ENCODE measurements around the gene LRIG1.

Gene LRIG1

GRCh38 chr3:66376568-66376967 lies 124.3 kb downstream of the LRIG1 start:
- no peak for DNase-seq

GRCh38 chr3:66372681-66373350 lies 128.0 kb downstream of the LRIG1 start:
- no peak for DNase-seq

GRCh38 chr3:66371432-66371831 lies 129.4 kb downstream of the LRIG1 start:
- no peak for DNase-seq

GRCh38 chr3:66370179-66370578 lies 130.6 kb downstream of the LRIG1 start:
- no peak for DNase-seq

- DNase-seq, result no peak
Measured at GRCh38 chr3:66367979-66368378, 132.8 kb downstream of the LRIG1 start.

- DNase-seq, result no peak
Measured at GRCh38 chr3:66366747-66367146, 134.1 kb downstream of the LRIG1 start.

GRCh38 chr3:66365080-66365479 lies 135.7 kb downstream of the LRIG1 start:
- DNase-seq, result no peak

- no peak for DNase-seq
Measured at GRCh38 chr3:66363148-66363547, 137.7 kb downstream of the LRIG1 start.

GRCh38 chr3:66362541-66362941 lies 138.3 kb downstream of the LRIG1 start:
- DNase-seq, result no peak

GRCh38 chr3:66361356-66361755 lies 139.5 kb downstream of the LRIG1 start:
- no peak for DNase-seq

GRCh38 chr3:66355997-66356396 lies 144.8 kb downstream of the LRIG1 start:
- DNase-seq, result no peak

- DNase-seq, result no peak
Measured at GRCh38 chr3:66355394-66355793, 145.4 kb downstream of the LRIG1 start.

GRCh38 chr3:66354001-66354400 lies 146.8 kb downstream of the LRIG1 start:
- no peak for DNase-seq

- no peak for DNase-seq
Measured at GRCh38 chr3:66353530-66353929, 147.3 kb downstream of the LRIG1 start.

- DNase-seq, result no peak
Measured at GRCh38 chr3:66353039-66353438, 147.8 kb downstream of the LRIG1 start.

- DNase-seq, result no peak
Measured at GRCh38 chr3:66350601-66351000, 150.2 kb downstream of the LRIG1 start.

- no peak for DNase-seq
Measured at GRCh38 chr3:66348704-66349103, 152.1 kb downstream of the LRIG1 start.

- no peak for DNase-seq
Measured at GRCh38 chr3:66344848-66345578, 155.8 kb downstream of the LRIG1 start.

- no peak for DNase-seq
Measured at GRCh38 chr3:66344391-66344811, 156.4 kb downstream of the LRIG1 start.

GRCh38 chr3:66342717-66343356 lies 158.0 kb downstream of the LRIG1 start:
- DNase-seq, result no peak

GRCh38 chr3:66338927-66339326 lies 161.9 kb downstream of the LRIG1 start:
- DNase-seq, result no peak

GRCh38 chr3:66336333-66336766 lies 164.5 kb downstream of the LRIG1 start:
- no peak for DNase-seq

- DNase-seq, result no peak
Measured at GRCh38 chr3:66335671-66336070, 165.2 kb downstream of the LRIG1 start.

Measured in activated CD8-positive, alpha-beta memory T cell treated with anti-CD3 and anti-CD28 coated beads for 24 hours (primary cell).